Mucosa of stomach (tissue), 1 donor: ENCODE measurements around the gene NR2F6.
"Not testable (repeated sequence)": the region's sequence is repeated elsewhere in the genome, so short reads cannot be mapped to it uniquely, and the experiment has no call there.

ENCODE experiments used
- H3K27me3 ChIP-seq: one replicate; pipeline ENCODE4 v1.7.0; 2013; ENCODE audit warnings: mild to moderate bottlenecking, low read length; ENCODE audit not compliant: control insufficient read depth, insufficient read depth
- H3K36me3 ChIP-seq: one replicate; pipeline ENCODE4 v1.7.0; 2013; ENCODE audit warnings: low read length; ENCODE audit not compliant: control insufficient read depth, insufficient read depth
- H3K4me1 ChIP-seq: one replicate; pipeline ENCODE4 v1.7.0; 2013; ENCODE audit warnings: mild to moderate bottlenecking, low read length; ENCODE audit not compliant: control insufficient read depth, insufficient read depth
- H3K4me3 ChIP-seq: one replicate; pipeline ENCODE4 v1.7.0; 2013; ENCODE audit warnings: low read length
- H3K9ac ChIP-seq: one replicate; pipeline ENCODE4 v1.7.0; 2013; ENCODE audit warnings: mild to moderate bottlenecking, low read length, moderate library complexity
- H3K9me3 ChIP-seq: one replicate; pipeline ENCODE4 v1.7.0; 2013; ENCODE audit warnings: mild to moderate bottlenecking, low read length, moderate library complexity; ENCODE audit not compliant: control insufficient read depth
- donor health status: Pancreatic carcinoma.

The NR2F6 gene

GRCh38 chr19:17196610-17197009, 49.1 kb downstream of the NR2F6 start:
- Histone ChIP-seq H3K9me3 (no peaks in the 10 kb centered on the region), H3K36me3 (peaks cover 5% of the 10 kb centered on the region), H3K27me3 (no peaks in the 10 kb centered on the region), H3K9ac (no peak overlapping the region), H3K4me3 (no peak overlapping the region), H3K4me1 (no peaks in the 10 kb centered on the region)

- Histone ChIP-seq H3K27me3 (no peaks in the 10 kb centered on the region), H3K9ac (no peak overlapping the region), H3K4me3 (no peak overlapping the region), H3K4me1 (no peaks in the 10 kb centered on the region), H3K9me3 (no peaks in the 10 kb centered on the region), H3K36me3 (peaks cover 9% of the 10 kb centered on the region)
Measured at GRCh38 chr19:17195106-17195505, 50.6 kb downstream of the NR2F6 start.

- peaks cover 9% of the 10 kb centered on the region for H3K36me3 ChIP-seq
- no peaks in the 10 kb centered on the region for H3K27me3 ChIP-seq
- no peaks in the 10 kb centered on the region for H3K9me3 ChIP-seq
- no peak overlapping the region for H3K9ac ChIP-seq
- no peak overlapping the region for H3K4me3 ChIP-seq
- H3K4me1 ChIP-seq, result no peaks in the 10 kb centered on the region
Measured at GRCh38 chr19:17194608-17195007, 51.1 kb downstream of the NR2F6 start.

GRCh38 chr19:17192751-17193150, 53.0 kb downstream of the NR2F6 start:
- Histone ChIP-seq H3K9ac (no peak overlapping the region), H3K27me3 (no peaks in the 10 kb centered on the region), H3K36me3 (peaks cover 9% of the 10 kb centered on the region), H3K4me3 (no peak overlapping the region), H3K4me1 (no peaks in the 10 kb centered on the region), H3K9me3 (no peaks in the 10 kb centered on the region)

GRCh38 chr19:17191736-17192135, 54.0 kb downstream of the NR2F6 start:
- H3K36me3 ChIP-seq, H3K4me1 ChIP-seq, H3K4me3 ChIP-seq, H3K9me3 ChIP-seq, H3K27me3 ChIP-seq, H3K9ac ChIP-seq: not testable (repeated sequence)

- H3K36me3 ChIP-seq, result peaks cover 3% of the 10 kb centered on the region
- H3K27me3 ChIP-seq, result no peaks in the 10 kb centered on the region
- H3K4me3 ChIP-seq, result no peak overlapping the region
- H3K9ac ChIP-seq, result no peak overlapping the region
- H3K9me3 ChIP-seq, result no peaks in the 10 kb centered on the region
- H3K4me1 ChIP-seq, result no peaks in the 10 kb centered on the region
Measured at GRCh38 chr19:17185590-17185989, 60.1 kb downstream of the NR2F6 start.

GRCh38 chr19:17184371-17184841, 61.3 kb downstream of the NR2F6 start:
- H3K27me3 ChIP-seq, result no peaks in the 10 kb centered on the region
- no peak overlapping the region for H3K9ac ChIP-seq
- peaks cover 3% of the 10 kb centered on the region for H3K36me3 ChIP-seq
- no peaks in the 10 kb centered on the region for H3K4me1 ChIP-seq
- H3K4me3 ChIP-seq, result no peak overlapping the region
- no peaks in the 10 kb centered on the region for H3K9me3 ChIP-seq

- H3K4me3 ChIP-seq, result no peak overlapping the region
- peaks cover 3% of the 10 kb centered on the region for H3K36me3 ChIP-seq
- no peak overlapping the region for H3K9ac ChIP-seq
Measured at GRCh38 chr19:17183858-17184321, 61.8 kb downstream of the NR2F6 start.

GRCh38 chr19:17183271-17183761, 62.4 kb downstream of the NR2F6 start:
- H3K27me3 ChIP-seq, result no peaks in the 10 kb centered on the region
- H3K9me3 ChIP-seq, result no peaks in the 10 kb centered on the region
- H3K9ac ChIP-seq, result no peak overlapping the region
- H3K36me3 ChIP-seq, result peaks cover 3% of the 10 kb centered on the region
- no peaks in the 10 kb centered on the region for H3K4me1 ChIP-seq
- no peak overlapping the region for H3K4me3 ChIP-seq

More at GRCh38 chr19:17183858-17184321, 61.8 kb downstream of the NR2F6 start:
- Histone ChIP-seq H3K27me3 (no peaks in the 10 kb centered on the region), H3K4me1 (no peaks in the 10 kb centered on the region), H3K9me3 (no peaks in the 10 kb centered on the region)
